Hepatocyte (in vitro differentiated cells): ENCODE measurements around the gene HPS3.

Experiments used
- EZH2 ChIP-seq: fragments of 200-600 bp; sonication (generic); IDR thresholded peaks from 2 replicates; pipeline ENCODE4 v1.6.1; 2016; ENCODE audit warnings: antibody characterized with exemption, mild to moderate bottlenecking, borderline replicate concordance
- EZH2phosphoT487 ChIP-seq: fragments of 200-600 bp; sonication (generic); IDR thresholded peaks from one replicate; pipeline ENCODE4 v1.6.1; 2018; ENCODE audit warnings: antibody characterized with exemption, mild to moderate bottlenecking, low read depth, moderate library complexity; ENCODE audit not compliant: unreplicated experiment, severe bottlenecking
- TF ChIP-seq, protein P1 (sequence below): fragments of 200-600 bp; sonication (generic); IDR thresholded peaks from 2 replicates; pipeline ENCODE4 v1.5.1; 2016; ENCODE audit warnings: antibody characterized with exemption, mild to moderate bottlenecking; ENCODE audit not compliant: poor library complexity

DNA sequence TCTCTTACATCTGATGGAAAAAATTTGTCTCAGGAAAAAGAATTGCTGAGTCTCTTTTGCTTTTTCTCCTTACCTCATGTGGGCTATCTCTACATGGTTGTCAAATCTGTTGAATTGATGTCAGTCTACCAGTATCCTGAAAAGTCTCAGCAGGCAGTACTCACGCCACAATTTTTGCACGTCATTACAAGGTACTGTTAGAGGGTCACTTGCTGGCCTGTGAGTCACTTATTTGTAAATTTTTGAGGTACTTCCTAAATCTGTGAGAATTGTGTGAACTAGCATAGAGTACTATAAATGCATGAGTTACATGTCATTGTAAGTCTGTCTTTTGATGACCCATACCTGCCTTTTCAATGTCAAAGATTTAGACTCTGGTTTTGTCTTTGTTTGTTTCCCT is 15.9 kb downstream of the HPS3 start:
- TF ChIP-seq, protein P1, sequence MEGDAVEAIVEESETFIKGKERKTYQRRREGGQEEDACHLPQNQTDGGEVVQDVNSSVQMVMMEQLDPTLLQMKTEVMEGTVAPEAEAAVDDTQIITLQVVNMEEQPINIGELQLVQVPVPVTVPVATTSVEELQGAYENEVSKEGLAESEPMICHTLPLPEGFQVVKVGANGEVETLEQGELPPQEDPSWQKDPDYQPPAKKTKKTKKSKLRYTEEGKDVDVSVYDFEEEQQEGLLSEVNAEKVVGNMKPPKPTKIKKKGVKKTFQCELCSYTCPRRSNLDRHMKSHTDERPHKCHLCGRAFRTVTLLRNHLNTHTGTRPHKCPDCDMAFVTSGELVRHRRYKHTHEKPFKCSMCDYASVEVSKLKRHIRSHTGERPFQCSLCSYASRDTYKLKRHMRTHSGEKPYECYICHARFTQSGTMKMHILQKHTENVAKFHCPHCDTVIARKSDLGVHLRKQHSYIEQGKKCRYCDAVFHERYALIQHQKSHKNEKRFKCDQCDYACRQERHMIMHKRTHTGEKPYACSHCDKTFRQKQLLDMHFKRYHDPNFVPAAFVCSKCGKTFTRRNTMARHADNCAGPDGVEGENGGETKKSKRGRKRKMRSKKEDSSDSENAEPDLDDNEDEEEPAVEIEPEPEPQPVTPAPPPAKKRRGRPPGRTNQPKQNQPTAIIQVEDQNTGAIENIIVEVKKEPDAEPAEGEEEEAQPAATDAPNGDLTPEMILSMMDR, result no peak
- TF ChIP-seq EZH2phosphoT487 (no peak), EZH2 (no peak)
